Progenitor cell of endocrine pancreas (in vitro differentiated cells): ENCODE results near the gene TM9SF3. TPM values are rescaled to one million over a fixed set of nuclear protein-coding genes. Genes with fewer than 3 reads are reported as not detected.

Experiments used
- DNase-seq: peaks from one replicate; pipeline ENCODE4 v3.0.0; 2021; ENCODE audit warnings: low spot score; ENCODE audit not compliant: unreplicated experiment
- H3K27ac Mint-ChIP-seq: 2 replicates; pipeline ENCODE4 v1.8.0; 2021; ENCODE audit warnings: mild to moderate bottlenecking, moderate library complexity, mixed read lengths
- H3K27me3 Mint-ChIP-seq: 2 replicates; pipeline ENCODE4 v1.8.0; 2021; ENCODE audit warnings: mixed read lengths
- H3K36me3 Mint-ChIP-seq: 2 replicates; pipeline ENCODE4 v1.8.0; 2022; ENCODE audit warnings: mixed read lengths; ENCODE audit not compliant: insufficient read depth
- H3K4me1 Mint-ChIP-seq: 2 replicates; pipeline ENCODE4 v1.8.0; 2021; ENCODE audit warnings: low read depth, mixed read lengths
- H3K4me3 Mint-ChIP-seq: 2 replicates; pipeline ENCODE4 v1.8.0; 2021; ENCODE audit warnings: low read depth, mild to moderate bottlenecking, moderate library complexity, mixed read lengths
- H3K9me3 Mint-ChIP-seq: 2 replicates; pipeline ENCODE4 v1.8.0; 2021; ENCODE audit warnings: low read depth, mixed read lengths
- total RNA-seq: library from RNA; stranded (reverse); gene quantifications from 2 replicates; pipeline ENCODE4 v1.2.1, GENCODE V29; 2021
- TF ChIP-seq, protein P1 (sequence below): fragments of 200-600 bp; sonication (generic); IDR thresholded peaks from one replicate; pipeline ENCODE4 v1.5.0; 2021; ENCODE audit warnings: antibody characterized with exemption, mild to moderate bottlenecking; ENCODE audit not compliant: unreplicated experiment

Gene TM9SF3
- total RNA-seq, 1 donor from 2014 or later: 140 TPM

DNA sequence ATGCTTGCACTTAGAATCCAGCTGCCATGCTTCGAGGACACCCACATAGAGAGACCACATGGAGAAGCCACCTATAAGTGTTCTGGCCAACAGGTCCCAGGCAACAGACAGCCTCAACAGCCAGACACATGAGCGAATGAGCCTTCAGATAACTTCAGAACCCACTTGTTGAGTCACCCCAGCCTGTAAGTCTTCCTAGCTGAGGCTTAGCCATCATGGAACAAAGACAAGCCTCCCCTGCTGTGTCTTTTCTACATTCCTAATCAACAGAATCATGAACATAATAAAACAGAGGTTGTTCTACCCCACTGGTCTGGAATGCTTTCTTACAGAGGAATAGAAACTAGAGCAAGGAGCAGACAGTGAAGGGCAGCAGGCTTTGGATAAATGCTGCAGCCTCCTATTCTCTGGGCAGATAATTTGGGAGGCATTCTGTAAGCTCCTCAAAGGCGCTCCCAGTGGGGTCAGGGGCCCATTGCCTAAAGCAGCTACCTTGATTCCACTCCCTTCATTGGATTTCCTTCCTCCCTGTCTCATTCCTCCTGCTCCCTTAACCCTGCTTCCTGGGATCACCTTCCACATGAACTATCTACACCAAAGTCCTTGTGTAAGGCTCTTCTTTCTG lies 77.7 kb downstream of the TM9SF3 start:
- peaks cover 42% of the 10 kb centered on the region for H3K27me3 Mint-ChIP-seq
- no peaks in the 10 kb centered on the region for H3K9me3 Mint-ChIP-seq
- H3K4me3 Mint-ChIP-seq: no peak overlapping the region
- no peak overlapping the region for H3K27ac Mint-ChIP-seq
- no peaks in the 10 kb centered on the region for H3K36me3 Mint-ChIP-seq
- TF ChIP-seq, protein P1, sequence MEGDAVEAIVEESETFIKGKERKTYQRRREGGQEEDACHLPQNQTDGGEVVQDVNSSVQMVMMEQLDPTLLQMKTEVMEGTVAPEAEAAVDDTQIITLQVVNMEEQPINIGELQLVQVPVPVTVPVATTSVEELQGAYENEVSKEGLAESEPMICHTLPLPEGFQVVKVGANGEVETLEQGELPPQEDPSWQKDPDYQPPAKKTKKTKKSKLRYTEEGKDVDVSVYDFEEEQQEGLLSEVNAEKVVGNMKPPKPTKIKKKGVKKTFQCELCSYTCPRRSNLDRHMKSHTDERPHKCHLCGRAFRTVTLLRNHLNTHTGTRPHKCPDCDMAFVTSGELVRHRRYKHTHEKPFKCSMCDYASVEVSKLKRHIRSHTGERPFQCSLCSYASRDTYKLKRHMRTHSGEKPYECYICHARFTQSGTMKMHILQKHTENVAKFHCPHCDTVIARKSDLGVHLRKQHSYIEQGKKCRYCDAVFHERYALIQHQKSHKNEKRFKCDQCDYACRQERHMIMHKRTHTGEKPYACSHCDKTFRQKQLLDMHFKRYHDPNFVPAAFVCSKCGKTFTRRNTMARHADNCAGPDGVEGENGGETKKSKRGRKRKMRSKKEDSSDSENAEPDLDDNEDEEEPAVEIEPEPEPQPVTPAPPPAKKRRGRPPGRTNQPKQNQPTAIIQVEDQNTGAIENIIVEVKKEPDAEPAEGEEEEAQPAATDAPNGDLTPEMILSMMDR: no peak
- peaks cover 8% of the 10 kb centered on the region for H3K4me1 Mint-ChIP-seq
- no peak for DNase-seq

GRCh38 chr10:96507044-96507443 lies 79.8 kb downstream of the TM9SF3 start:
- no peaks in the 10 kb centered on the region for H3K36me3 Mint-ChIP-seq
- H3K4me3 Mint-ChIP-seq: no peak overlapping the region
- peaks cover 37% of the 10 kb centered on the region for H3K27me3 Mint-ChIP-seq
- peaks cover under 1% of the 10 kb centered on the region for H3K4me1 Mint-ChIP-seq
- no peaks in the 10 kb centered on the region for H3K9me3 Mint-ChIP-seq
- TF ChIP-seq, protein P1: no peak
- H3K27ac Mint-ChIP-seq: no peak overlapping the region
- no peak for DNase-seq

DNA sequence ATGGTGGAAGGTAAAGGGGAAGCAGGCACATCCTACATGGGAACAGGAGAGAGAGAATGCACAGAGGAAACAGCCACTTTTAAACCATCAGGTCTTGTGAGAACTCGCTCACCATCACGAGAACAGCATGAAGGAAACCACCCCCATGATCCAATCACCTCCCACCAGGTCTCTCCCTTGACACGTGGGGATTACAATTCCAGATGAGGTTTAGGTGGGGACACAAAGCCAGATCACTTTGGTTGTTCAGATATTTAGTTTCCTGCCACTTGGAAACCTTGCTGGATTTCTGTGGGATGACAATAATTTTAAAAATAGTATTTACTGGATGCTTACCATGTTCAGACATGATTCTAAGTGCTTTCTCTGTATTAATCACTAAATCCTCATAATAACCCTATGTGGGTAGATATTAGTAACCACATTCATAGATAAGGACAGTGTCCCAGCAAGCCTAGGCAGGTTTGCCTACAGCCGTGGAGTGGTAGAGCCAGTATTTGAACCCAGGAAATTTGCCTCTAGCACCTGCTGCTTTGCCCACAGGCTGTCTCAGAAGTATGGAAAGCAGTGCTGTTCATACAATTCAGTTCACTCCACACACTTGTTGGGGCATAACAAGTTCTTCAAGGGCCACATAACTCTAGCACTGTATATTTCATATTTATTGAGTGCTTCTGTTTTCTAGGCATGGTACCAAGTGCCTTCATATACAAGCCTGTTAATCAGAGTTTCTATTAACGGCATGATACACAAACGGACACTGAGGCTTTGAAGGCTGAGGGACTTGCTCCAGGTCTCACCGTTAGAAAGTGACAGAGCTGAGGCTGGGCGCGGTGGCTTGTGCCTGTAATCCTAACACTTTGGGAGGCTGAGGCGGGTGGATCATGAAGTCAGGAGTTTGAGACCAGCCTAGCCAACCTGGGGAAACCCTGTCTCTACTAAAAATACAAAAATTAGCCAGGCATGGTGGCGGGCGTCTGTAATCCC lies 81.4 kb downstream of the TM9SF3 start:
- TF ChIP-seq, protein P1: no peak
- Mint-ChIP-seq H3K27me3 (peaks cover 23% of the 10 kb centered on the region), H3K4me3 (no peak overlapping the region), H3K9me3 (no peaks in the 10 kb centered on the region), H3K27ac (no peak overlapping the region), H3K4me1 (no peaks in the 10 kb centered on the region), H3K36me3 (no peaks in the 10 kb centered on the region)
- DNase-seq: no peak

- Mint-ChIP-seq H3K36me3 (no peaks in the 10 kb centered on the region), H3K27ac (no peak overlapping the region), H3K27me3 (peaks cover 8% of the 10 kb centered on the region), H3K4me3 (no peak overlapping the region), H3K4me1 (no peaks in the 10 kb centered on the region), H3K9me3 (no peaks in the 10 kb centered on the region)
- no peak for DNase-seq
- TF ChIP-seq, protein P1: no peak
These were observed 84.1 kb downstream of the TM9SF3 start for GRCh38 chr10:96502561-96503282.

DNA sequence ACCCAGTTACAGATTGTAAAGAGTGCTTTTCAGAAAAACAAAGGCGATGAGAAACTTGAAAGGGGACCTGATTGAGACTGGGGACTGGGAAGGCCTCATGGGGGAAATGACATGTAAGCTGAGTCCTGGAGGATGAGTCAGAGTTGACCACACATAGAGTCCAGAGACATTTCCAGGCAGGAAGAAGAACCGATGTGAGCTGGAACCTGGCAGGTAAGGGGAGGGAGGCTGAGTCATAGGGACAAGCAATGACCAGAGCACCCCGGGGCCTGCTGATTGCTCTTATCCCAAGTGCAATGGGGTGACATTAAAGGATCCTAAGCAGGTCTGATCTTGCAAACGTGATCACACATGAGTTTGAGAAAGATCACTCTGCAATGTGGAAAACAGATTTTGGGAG lies 84.8 kb downstream of the TM9SF3 start:
- Mint-ChIP-seq H3K4me1 (no peaks in the 10 kb centered on the region), H3K9me3 (no peaks in the 10 kb centered on the region), H3K4me3 (no peak overlapping the region), H3K27ac (no peak overlapping the region), H3K36me3 (no peaks in the 10 kb centered on the region), H3K27me3 (peaks cover 12% of the 10 kb centered on the region)
- DNase-seq: no peak
- TF ChIP-seq, protein P1: no peak
